ENCODE measurements around the gene CELF4.

The CELF4 gene

GRCh38 chr18:37456395-37456794 is 109.2 kb downstream of the CELF4 start:
- no peak for TF ChIP-seq EZH2phosphoT487 (IDR thresholded peaks at IDR 0.05; ENCODE audit: borderline replicate concordance, low read length)
- no peak overlapping the region for H3K4me3 ChIP-seq (ENCODE audit: low read length)
- H4K20me1 ChIP-seq (ENCODE audit: control insufficient read depth, insufficient read depth, low read depth, low read length) = no peaks in the 10 kb centered on the region
- H3K36me3 ChIP-seq (ENCODE audit: control insufficient read depth, low read length) = no peaks in the 10 kb centered on the region
- no peaks in the 10 kb centered on the region for H3K9me3 ChIP-seq (ENCODE audit: control insufficient read depth, insufficient read depth, low read length)
- no peaks in the 10 kb centered on the region for H3K79me2 ChIP-seq (ENCODE audit: control insufficient read depth, low read length)
- H3K27ac ChIP-seq (ENCODE audit: low read depth, low read length) = no peak overlapping the region
- H3K4me1 ChIP-seq (ENCODE audit: control insufficient read depth, low read length) = no peaks in the 10 kb centered on the region
- no peaks in the 10 kb centered on the region for H3F3A ChIP-seq (ENCODE audit: control insufficient read depth, insufficient read depth)
- H3K4me2 ChIP-seq (ENCODE audit: low read length) = no peak overlapping the region
- H3K27me3 ChIP-seq (ENCODE audit: control insufficient read depth, low read length) = no peaks in the 10 kb centered on the region
- H3K9me2 ChIP-seq (replicated peaks; ENCODE audit: control insufficient read depth, low read length) = no peaks in the 10 kb centered on the region

GRCh38 chr18:37453752-37454151 is 111.8 kb downstream of the CELF4 start:
- no peak overlapping the region for H3K4me2 ChIP-seq (ENCODE audit: low read length)
- H3K9me2 ChIP-seq (replicated peaks; ENCODE audit: control insufficient read depth, low read length) = no peaks in the 10 kb centered on the region
- H3K4me3 ChIP-seq (ENCODE audit: low read length) = no peak overlapping the region
- H3K27ac ChIP-seq (ENCODE audit: low read depth, low read length) = no peak overlapping the region
- H3K4me1 ChIP-seq (ENCODE audit: control insufficient read depth, low read length) = no peaks in the 10 kb centered on the region
- no peaks in the 10 kb centered on the region for H3K79me2 ChIP-seq (ENCODE audit: control insufficient read depth, low read length)
- no peaks in the 10 kb centered on the region for H3K27me3 ChIP-seq (ENCODE audit: control insufficient read depth, low read length)
- H3K36me3 ChIP-seq (ENCODE audit: control insufficient read depth, low read length) = no peaks in the 10 kb centered on the region
- no peaks in the 10 kb centered on the region for H3F3A ChIP-seq (ENCODE audit: control insufficient read depth, insufficient read depth)
- no peaks in the 10 kb centered on the region for H3K9me3 ChIP-seq (ENCODE audit: control insufficient read depth, insufficient read depth, low read length)
- H4K20me1 ChIP-seq (ENCODE audit: control insufficient read depth, insufficient read depth, low read depth, low read length) = no peaks in the 10 kb centered on the region
- TF ChIP-seq CTCF (IDR thresholded peaks at IDR 0.05; ENCODE audit: low read depth, low read length, poor library complexity, severe bottlenecking) (no peak), EZH2phosphoT487 (IDR thresholded peaks at IDR 0.05; ENCODE audit: borderline replicate concordance, low read length) (no peak)

GRCh38 chr18:37452682-37453385 is 112.8 kb downstream of the CELF4 start:
- no peaks in the 10 kb centered on the region for H3K36me3 ChIP-seq (ENCODE audit: control insufficient read depth, low read length)
- no peaks in the 10 kb centered on the region for H3K79me2 ChIP-seq (ENCODE audit: control insufficient read depth, low read length)
- no peaks in the 10 kb centered on the region for H3K9me3 ChIP-seq (ENCODE audit: control insufficient read depth, insufficient read depth, low read length)
- no peaks in the 10 kb centered on the region for H3K9me2 ChIP-seq (replicated peaks; ENCODE audit: control insufficient read depth, low read length)
- H3K4me3 ChIP-seq (ENCODE audit: low read length) = no peak overlapping the region
- H3K27me3 ChIP-seq (ENCODE audit: control insufficient read depth, low read length) = no peaks in the 10 kb centered on the region
- no peak overlapping the region for H3K27ac ChIP-seq (ENCODE audit: low read depth, low read length)
- H3F3A ChIP-seq (ENCODE audit: control insufficient read depth, insufficient read depth) = no peaks in the 10 kb centered on the region
- no peaks in the 10 kb centered on the region for H4K20me1 ChIP-seq (ENCODE audit: control insufficient read depth, insufficient read depth, low read depth, low read length)
- H3K4me2 ChIP-seq (ENCODE audit: low read length) = no peak overlapping the region
- H3K4me1 ChIP-seq (ENCODE audit: control insufficient read depth, low read length) = no peaks in the 10 kb centered on the region
- TF ChIP-seq EZH2phosphoT487 (IDR thresholded peaks at IDR 0.05; ENCODE audit: borderline replicate concordance, low read length) (no peak), CTCF (IDR thresholded peaks at IDR 0.05; ENCODE audit: low read depth, low read length, poor library complexity, severe bottlenecking) (no peak)

- no peaks in the 10 kb centered on the region for H3K9me3 ChIP-seq (ENCODE audit: control insufficient read depth, insufficient read depth, low read length)
- no peaks in the 10 kb centered on the region for H3K36me3 ChIP-seq (ENCODE audit: control insufficient read depth, low read length)
- H3K9me2 ChIP-seq (replicated peaks; ENCODE audit: control insufficient read depth, low read length) = no peaks in the 10 kb centered on the region
- no peaks in the 10 kb centered on the region for H3K79me2 ChIP-seq (ENCODE audit: control insufficient read depth, low read length)
- H3K4me3 ChIP-seq (ENCODE audit: low read length) = no peak overlapping the region
- no peaks in the 10 kb centered on the region for H4K20me1 ChIP-seq (ENCODE audit: control insufficient read depth, insufficient read depth, low read depth, low read length)
- H3K27me3 ChIP-seq (ENCODE audit: control insufficient read depth, low read length) = no peaks in the 10 kb centered on the region
- no peak overlapping the region for H3K27ac ChIP-seq (ENCODE audit: low read depth, low read length)
- no peak for TF ChIP-seq CTCF (IDR thresholded peaks at IDR 0.05; ENCODE audit: low read depth, low read length, poor library complexity, severe bottlenecking)
- no peak for TF ChIP-seq EZH2phosphoT487 (IDR thresholded peaks at IDR 0.05; ENCODE audit: borderline replicate concordance, low read length)
- no peak overlapping the region for H3K4me2 ChIP-seq (ENCODE audit: low read length)
- no peaks in the 10 kb centered on the region for H3F3A ChIP-seq (ENCODE audit: control insufficient read depth, insufficient read depth)
- H3K4me1 ChIP-seq (ENCODE audit: control insufficient read depth, low read length) = no peaks in the 10 kb centered on the region
Measured at GRCh38 chr18:37452015-37452414, 113.6 kb downstream of the CELF4 start.
